Peyer's patch (tissue), 4 donors: ENCODE data around the gene ECE2.

Experiments
- CTCF ChIP-seq, 6 experiments: fragments of 450-650 bp in 4 of 6; fragments of 200-600 bp in 2 of 6; sonication (generic) in 1 of 6; IDR thresholded peaks; one replicate each; pipeline ENCODE4 v1.5.1; 2017 to 2019; ENCODE audit warnings: antibody characterized with exemption in 6 of 6, mild to moderate bottlenecking in 3 of 6, moderate library complexity in 1 of 6
- POLR2A ChIP-seq, 2 donors: fragments of 450-650 bp; IDR thresholded peaks; one replicate each; pipeline ENCODE4 v1.5.1; 2017; ENCODE audit warnings: antibody characterized with exemption in 2 of 2, mild to moderate bottlenecking in 2 of 2, moderate library complexity in 2 of 2

- TF ChIP-seq CTCF (IDR thresholded peaks at IDR 0.05): no peak
- no peak for TF ChIP-seq POLR2A (IDR thresholded peaks at IDR 0.05)
These were observed 35.3 kb upstream of the ECE2 start for GRCh38 chr3:184240384-184241140.
